Measurements from ENCODE around the gene DHRS9. TPM values are rescaled to one million over a fixed set of nuclear protein-coding genes. Genes with fewer than 3 reads are reported as not detected.

DHRS9 gene
- total and polyA plus RNA-seq, 2 experiments from 2014 or later = not detected

DNA sequence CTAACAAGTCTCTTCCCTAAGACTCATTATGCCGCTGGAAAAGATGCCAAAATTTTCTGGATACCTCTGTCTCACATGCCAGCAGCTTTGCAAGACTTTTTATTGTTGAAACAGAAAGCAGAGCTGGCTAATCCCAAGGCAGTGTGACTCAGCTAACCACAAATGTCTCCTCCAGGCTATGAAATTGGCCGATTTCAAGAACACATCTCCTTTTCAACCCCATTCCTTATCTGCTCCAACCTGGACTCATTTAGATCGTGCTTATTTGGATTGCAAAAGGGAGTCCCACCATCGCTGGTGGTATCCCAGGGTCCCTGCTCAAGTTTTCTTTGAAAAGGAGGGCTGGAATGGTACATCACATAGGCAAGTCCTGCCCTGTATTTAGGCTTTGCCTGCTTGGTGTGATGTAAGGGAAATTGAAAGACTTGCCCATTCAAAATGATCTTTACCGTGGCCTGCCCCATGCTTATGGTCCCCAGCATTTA lies 26.3 kb downstream of the DHRS9 start (continued):
- TF ChIP-seq, protein P1, sequence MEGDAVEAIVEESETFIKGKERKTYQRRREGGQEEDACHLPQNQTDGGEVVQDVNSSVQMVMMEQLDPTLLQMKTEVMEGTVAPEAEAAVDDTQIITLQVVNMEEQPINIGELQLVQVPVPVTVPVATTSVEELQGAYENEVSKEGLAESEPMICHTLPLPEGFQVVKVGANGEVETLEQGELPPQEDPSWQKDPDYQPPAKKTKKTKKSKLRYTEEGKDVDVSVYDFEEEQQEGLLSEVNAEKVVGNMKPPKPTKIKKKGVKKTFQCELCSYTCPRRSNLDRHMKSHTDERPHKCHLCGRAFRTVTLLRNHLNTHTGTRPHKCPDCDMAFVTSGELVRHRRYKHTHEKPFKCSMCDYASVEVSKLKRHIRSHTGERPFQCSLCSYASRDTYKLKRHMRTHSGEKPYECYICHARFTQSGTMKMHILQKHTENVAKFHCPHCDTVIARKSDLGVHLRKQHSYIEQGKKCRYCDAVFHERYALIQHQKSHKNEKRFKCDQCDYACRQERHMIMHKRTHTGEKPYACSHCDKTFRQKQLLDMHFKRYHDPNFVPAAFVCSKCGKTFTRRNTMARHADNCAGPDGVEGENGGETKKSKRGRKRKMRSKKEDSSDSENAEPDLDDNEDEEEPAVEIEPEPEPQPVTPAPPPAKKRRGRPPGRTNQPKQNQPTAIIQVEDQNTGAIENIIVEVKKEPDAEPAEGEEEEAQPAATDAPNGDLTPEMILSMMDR (conservative IDR thresholded peaks at IDR 0.05; ENCODE audit: low read depth in 2 of 2) = no peak
- TF ChIP-seq EZH2phosphoT487 (IDR thresholded peaks at IDR 0.05; ENCODE audit: unreplicated experiment) = no peak

DNA sequence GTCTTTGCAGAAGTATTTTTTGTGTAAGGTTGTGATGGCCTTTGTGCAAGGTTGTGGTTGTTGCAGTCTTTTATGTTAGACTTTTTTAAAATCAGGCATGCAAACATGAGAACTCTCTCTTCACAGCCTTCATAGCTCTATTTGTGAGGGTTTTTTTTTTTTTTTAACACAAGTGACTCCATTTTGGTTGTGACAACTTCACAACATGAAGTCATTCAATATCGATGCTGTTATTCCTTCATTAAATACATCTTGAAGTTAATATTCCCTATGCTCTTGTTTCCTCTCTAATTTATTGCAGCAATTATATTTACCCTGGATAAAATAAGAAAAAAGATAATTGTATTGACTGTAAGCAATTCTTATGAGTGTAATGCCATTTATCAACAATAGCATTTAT lies 35.5 kb downstream of the DHRS9 start:
- no peaks in the 10 kb centered on the region for H3K9me3 Mint-ChIP-seq
- no peak overlapping the region for H3K4me3 ChIP-seq
- DNase-seq (ENCODE audit: low spot score) = no peak
- ATAC-seq = no peak
- H3K4me3 Mint-ChIP-seq = no peak overlapping the region
- H3F3A ChIP-seq (replicated peaks; ENCODE audit: low read depth) = no peaks in the 10 kb centered on the region
- no peaks in the 10 kb centered on the region for H3K36me3 Mint-ChIP-seq (ENCODE audit: low read depth)
- no peaks in the 10 kb centered on the region for H3K4me1 ChIP-seq (ENCODE audit: insufficient read depth)
- no peak overlapping the region for H3K27ac ChIP-seq (ENCODE audit: low read depth)
- no peak overlapping the region for H3K27ac Mint-ChIP-seq
- H3K27me3 Mint-ChIP-seq (ENCODE audit: insufficient read depth, low read depth, poor library complexity) = no peaks in the 10 kb centered on the region
- no peaks in the 10 kb centered on the region for H3K27me3 ChIP-seq (ENCODE audit: insufficient read depth)
- no peaks in the 10 kb centered on the region for H3K9me2 ChIP-seq (ENCODE audit: insufficient read depth)
- peaks cover 2% of the 10 kb centered on the region; the same call in 2 of the 3 replicates for H3K4me1 Mint-ChIP-seq
- no peaks in the 10 kb centered on the region for H4K20me1 ChIP-seq (replicated peaks; ENCODE audit: insufficient read depth)
- H3K36me3 ChIP-seq (ENCODE audit: insufficient read depth) = no peaks in the 10 kb centered on the region
- H3K4me2 ChIP-seq = no peak overlapping the region
- TF ChIP-seq POLR2AphosphoS5 (IDR thresholded peaks at IDR 0.05; ENCODE audit: low read depth) = no peak
- TF ChIP-seq EZH2phosphoT487 (IDR thresholded peaks at IDR 0.05; ENCODE audit: unreplicated experiment) = no peak
- no peak for TF ChIP-seq EZH2 (IDR thresholded peaks at IDR 0.05; ENCODE audit: low read depth, unreplicated experiment)
- TF ChIP-seq, protein P1 (conservative IDR thresholded peaks at IDR 0.05; ENCODE audit: low read depth in 2 of 2) = no peak
- TF ChIP-seq, protein P2, sequence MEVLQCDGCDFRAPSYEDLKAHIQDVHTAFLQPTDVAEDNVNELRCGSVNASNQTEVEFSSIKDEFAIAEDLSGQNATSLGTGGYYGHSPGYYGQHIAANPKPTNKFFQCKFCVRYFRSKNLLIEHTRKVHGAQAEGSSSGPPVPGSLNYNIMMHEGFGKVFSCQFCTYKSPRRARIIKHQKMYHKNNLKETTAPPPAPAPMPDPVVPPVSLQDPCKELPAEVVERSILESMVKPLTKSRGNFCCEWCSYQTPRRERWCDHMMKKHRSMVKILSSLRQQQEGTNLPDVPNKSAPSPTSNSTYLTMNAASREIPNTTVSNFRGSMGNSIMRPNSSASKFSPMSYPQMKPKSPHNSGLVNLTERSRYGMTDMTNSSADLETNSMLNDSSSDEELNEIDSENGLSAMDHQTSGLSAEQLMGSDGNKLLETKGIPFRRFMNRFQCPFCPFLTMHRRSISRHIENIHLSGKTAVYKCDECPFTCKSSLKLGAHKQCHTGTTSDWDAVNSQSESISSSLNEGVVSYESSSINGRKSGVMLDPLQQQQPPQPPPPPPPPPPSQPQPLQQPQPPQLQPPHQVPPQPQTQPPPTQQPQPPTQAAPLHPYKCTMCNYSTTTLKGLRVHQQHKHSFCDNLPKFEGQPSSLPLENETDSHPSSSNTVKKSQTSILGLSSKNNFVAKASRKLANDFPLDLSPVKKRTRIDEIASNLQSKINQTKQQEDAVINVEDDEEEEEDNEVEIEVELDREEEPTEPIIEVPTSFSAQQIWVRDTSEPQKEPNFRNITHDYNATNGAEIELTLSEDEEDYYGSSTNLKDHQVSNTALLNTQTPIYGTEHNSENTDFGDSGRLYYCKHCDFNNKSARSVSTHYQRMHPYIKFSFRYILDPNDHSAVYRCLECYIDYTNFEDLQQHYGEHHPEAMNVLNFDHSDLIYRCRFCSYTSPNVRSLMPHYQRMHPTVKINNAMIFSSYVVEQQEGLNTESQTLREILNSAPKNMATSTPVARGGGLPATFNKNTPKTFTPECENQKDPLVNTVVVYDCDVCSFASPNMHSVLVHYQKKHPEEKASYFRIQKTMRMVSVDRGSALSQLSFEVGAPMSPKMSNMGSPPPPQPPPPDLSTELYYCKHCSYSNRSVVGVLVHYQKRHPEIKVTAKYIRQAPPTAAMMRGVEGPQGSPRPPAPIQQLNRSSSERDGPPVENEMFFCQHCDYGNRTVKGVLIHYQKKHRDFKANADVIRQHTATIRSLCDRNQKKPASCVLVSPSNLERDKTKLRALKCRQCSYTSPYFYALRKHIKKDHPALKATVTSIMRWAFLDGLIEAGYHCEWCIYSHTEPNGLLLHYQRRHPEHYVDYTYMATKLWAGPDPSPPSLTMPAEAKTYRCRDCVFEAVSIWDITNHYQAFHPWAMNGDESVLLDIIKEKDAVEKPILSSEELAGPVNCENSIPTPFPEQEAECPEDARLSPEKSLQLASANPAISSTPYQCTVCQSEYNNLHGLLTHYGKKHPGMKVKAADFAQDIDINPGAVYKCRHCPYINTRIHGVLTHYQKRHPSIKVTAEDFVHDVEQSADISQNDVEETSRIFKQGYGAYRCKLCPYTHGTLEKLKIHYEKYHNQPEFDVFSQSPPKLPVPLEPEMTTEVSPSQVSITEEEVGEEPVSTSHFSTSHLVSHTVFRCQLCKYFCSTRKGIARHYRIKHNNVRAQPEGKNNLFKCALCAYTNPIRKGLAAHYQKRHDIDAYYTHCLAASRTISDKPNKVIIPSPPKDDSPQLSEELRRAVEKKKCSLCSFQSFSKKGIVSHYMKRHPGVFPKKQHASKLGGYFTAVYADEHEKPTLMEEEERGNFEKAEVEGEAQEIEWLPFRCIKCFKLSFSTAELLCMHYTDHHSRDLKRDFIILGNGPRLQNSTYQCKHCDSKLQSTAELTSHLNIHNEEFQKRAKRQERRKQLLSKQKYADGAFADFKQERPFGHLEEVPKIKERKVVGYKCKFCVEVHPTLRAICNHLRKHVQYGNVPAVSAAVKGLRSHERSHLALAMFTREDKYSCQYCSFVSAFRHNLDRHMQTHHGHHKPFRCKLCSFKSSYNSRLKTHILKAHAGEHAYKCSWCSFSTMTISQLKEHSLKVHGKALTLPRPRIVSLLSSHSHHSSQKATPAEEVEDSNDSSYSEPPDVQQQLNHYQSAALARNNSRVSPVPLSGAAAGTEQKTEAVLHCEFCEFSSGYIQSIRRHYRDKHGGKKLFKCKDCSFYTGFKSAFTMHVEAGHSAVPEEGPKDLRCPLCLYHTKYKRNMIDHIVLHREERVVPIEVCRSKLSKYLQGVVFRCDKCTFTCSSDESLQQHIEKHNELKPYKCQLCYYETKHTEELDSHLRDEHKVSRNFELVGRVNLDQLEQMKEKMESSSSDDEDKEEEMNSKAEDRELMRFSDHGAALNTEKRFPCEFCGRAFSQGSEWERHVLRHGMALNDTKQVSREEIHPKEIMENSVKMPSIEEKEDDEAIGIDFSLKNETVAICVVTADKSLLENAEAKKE (CRISPR knock-in tag; IDR thresholded peaks at IDR 0.05) = no peak
- TF ChIP-seq NANOG (IDR thresholded peaks at IDR 0.05; ENCODE audit: borderline replicate concordance) = no peak
- no peaks in the 10 kb centered on the region for H3K79me2 ChIP-seq (replicated peaks; ENCODE audit: insufficient read depth)
- H2AFZ ChIP-seq = no peak overlapping the region
